Colonic mucosa (tissue), 4 donors: ENCODE results near the gene SNU13. TPM values are rescaled to one million over a fixed set of nuclear protein-coding genes. Genes with fewer than 3 reads are reported as not detected.

Experiments
- DNase-seq: peaks from one replicate; pipeline ENCODE4 v3.0.0-alpha.2; 2020
- H3K27ac ChIP-seq: fragments of 200-600 bp; one replicate; pipeline ENCODE4 v1.8.0; 2021
- H3K27me3 ChIP-seq: fragments of 200-600 bp; one replicate; pipeline ENCODE4 v1.8.0; 2021
- H3K36me3 ChIP-seq: fragments of 200-600 bp; one replicate; pipeline ENCODE4 v1.8.0; 2021
- H3K4me1 ChIP-seq: fragments of 200-600 bp; one replicate; pipeline ENCODE4 v1.8.0; 2021; ENCODE audit warnings: mild to moderate bottlenecking
- H3K4me3 ChIP-seq: fragments of 200-600 bp; one replicate; pipeline ENCODE4 v1.8.0; 2021
- H3K9ac ChIP-seq, 2 donors: one replicate each; pipeline ENCODE4 v1.7.0; 2013; ENCODE audit warnings: control low read depth in 2 of 2, low read depth in 2 of 2, low read length in 2 of 2
- H3K9me3 ChIP-seq: fragments of 200-600 bp; one replicate; pipeline ENCODE4 v1.8.0; 2021
- CTCF ChIP-seq: fragments of 200-600 bp; IDR thresholded peaks from one replicate; pipeline ENCODE4 v1.8.0; 2022; ENCODE audit warnings: antibody characterized with exemption, mild to moderate bottlenecking
- intact Hi-C: fragments of 100-400 bp; cut with DNase I; formaldehyde crosslinking; loops from one replicate; pipeline ENCODE4 v1.14.1; 2022
- total RNA-seq, 2 donors: library from RNA; stranded (reverse); fragmentation: NEBNext Ultra II Directional in 1 of 2; extraction: Animal tissue kit (Norgen Biotek cat#: 25700) in 1 of 2; gene quantifications; one replicate each; pipeline ENCODE4 v1.2.1, GENCODE V29; 2021
- donor health status: healthy.
- donor health status: DM: no; HTN: no; CAD: no.
- donor health status: DM: no; HTN: no; CAD: no.

The SNU13 gene
- total RNA-seq, 2 donors from 2014 or later = 95.7 to 169 TPM

- Histone ChIP-seq H3K9me3 (no peaks in the 10 kb centered on the region), H3K27me3 (no peaks in the 10 kb centered on the region), H3K4me1 (no peaks in the 10 kb centered on the region), H3K36me3 (peaks cover 46% of the 10 kb centered on the region), H3K4me3 (no peak overlapping the region), H3K27ac (no peak overlapping the region), H3K9ac (no peak overlapping the region)
- no peak for DNase-seq
- no peak for TF ChIP-seq CTCF
- intact Hi-C loops = no loop called here
Observed at GRCh38 chr22:41660416-41660815, 28.3 kb downstream of the SNU13 start.

GRCh38 chr22:41659941-41660340 is 28.7 kb downstream of the SNU13 start:
- Histone ChIP-seq H3K4me1 (no peaks in the 10 kb centered on the region), H3K9me3 (no peaks in the 10 kb centered on the region), H3K4me3 (no peak overlapping the region), H3K27ac (no peak overlapping the region), H3K36me3 (peaks cover 48% of the 10 kb centered on the region), H3K27me3 (no peaks in the 10 kb centered on the region), H3K9ac (no peak overlapping the region)
- no peak for DNase-seq
- no peak for TF ChIP-seq CTCF
- intact Hi-C loops = no loop called here

GRCh38 chr22:41658869-41659268 is 29.8 kb downstream of the SNU13 start:
- Histone ChIP-seq H3K9ac (no peak overlapping the region), H3K9me3 (no peaks in the 10 kb centered on the region), H3K4me3 (no peak overlapping the region), H3K27ac (no peak overlapping the region), H3K36me3 (peaks cover 54% of the 10 kb centered on the region), H3K4me1 (no peaks in the 10 kb centered on the region), H3K27me3 (no peaks in the 10 kb centered on the region)
- intact Hi-C loops = no loop called here
- no peak for TF ChIP-seq CTCF
- no peak for DNase-seq

DNA sequence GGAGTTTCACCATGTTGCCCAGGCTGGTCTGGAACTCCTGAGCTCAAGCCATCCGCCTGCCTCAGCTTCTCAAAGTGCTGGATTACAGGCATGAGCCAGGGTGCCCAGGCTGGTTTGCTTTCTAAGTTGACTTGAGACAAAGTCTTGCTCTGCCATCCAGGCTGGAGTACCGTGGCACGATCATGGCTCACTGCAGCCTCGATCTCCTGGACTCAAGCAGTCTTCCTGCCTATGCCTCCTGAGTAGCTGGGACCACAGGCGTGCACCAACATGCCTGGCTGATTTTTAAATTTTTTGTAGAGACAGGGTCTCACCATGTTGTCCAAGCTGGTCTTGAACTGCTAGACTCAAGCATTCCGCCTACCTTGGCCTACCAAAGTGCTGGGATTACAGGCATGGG is 31.0 kb downstream of the SNU13 start:
- Histone ChIP-seq H3K4me3 (no peak overlapping the region), H3K9me3 (no peaks in the 10 kb centered on the region), H3K27me3 (no peaks in the 10 kb centered on the region), H3K27ac (no peak overlapping the region), H3K36me3 (peaks cover 54% of the 10 kb centered on the region), H3K4me1 (no peaks in the 10 kb centered on the region), H3K9ac (no peak overlapping the region)
- TF ChIP-seq CTCF = no peak
- DNase-seq = no peak
- intact Hi-C loops = no loop called here

DNA sequence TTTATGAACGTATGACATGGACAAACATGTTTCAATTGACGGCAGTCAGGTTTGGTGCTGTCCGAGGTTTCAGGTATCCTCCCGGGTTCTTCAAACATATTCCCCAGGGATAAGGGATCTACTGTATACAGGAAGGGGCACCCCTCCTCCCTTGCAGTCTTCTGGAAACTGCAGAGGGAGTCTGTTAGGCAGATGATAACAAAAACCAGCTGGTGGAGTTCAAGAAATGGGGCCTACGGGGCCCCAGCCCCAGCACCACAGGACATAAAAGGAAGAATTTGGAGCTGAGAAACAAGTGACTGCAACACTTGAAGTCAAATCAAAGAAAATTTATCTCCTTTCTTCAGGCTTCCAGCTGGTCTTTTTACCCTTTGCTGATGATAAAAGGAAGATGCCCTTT is 32.1 kb downstream of the SNU13 start:
- Histone ChIP-seq H3K36me3 (peaks cover 53% of the 10 kb centered on the region), H3K27ac (no peak overlapping the region), H3K4me3 (no peak overlapping the region), H3K9me3 (no peaks in the 10 kb centered on the region), H3K9ac (no peak overlapping the region), H3K27me3 (no peaks in the 10 kb centered on the region), H3K4me1 (no peaks in the 10 kb centered on the region)
- intact Hi-C loops = no loop called here
- no peak for TF ChIP-seq CTCF
- no peak for DNase-seq

DNA sequence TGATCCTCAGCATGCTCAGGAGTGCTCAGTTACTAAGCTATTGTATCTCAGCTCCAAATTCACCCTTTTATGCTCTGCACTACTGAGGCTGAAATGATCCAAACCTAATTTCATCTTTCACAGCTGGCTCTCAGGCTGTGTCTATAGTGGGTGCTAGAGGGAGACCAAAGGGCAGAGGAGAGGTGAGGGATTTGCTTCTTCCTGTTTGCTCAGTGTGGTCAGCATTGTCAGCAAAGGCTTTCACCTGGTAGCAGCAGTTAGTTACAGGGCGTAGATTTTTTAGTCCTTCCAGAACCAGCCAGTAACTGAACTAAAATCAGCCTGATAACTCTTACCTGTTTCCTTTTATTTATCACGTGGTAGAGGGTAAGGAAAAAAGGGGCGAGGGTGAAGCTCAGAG is 34.3 kb downstream of the SNU13 start:
- TF ChIP-seq CTCF = no peak
- Histone ChIP-seq H3K9ac (no peak overlapping the region), H3K4me3 (no peak overlapping the region), H3K27me3 (no peaks in the 10 kb centered on the region), H3K9me3 (no peaks in the 10 kb centered on the region), H3K36me3 (peaks cover 39% of the 10 kb centered on the region), H3K4me1 (no peaks in the 10 kb centered on the region), H3K27ac (no peak overlapping the region)
- DNase-seq = no peak
- intact Hi-C loops = no loop called here
